Globus pallidus (tissue), 1 donor: ENCODE results near the gene CRYBG3.
"Not testable (repeated sequence)": the region's sequence is repeated elsewhere in the genome, so short reads cannot be mapped to it uniquely, and the experiment has no call there.

Experiments
- DNase-seq: peaks from one replicate; pipeline ENCODE4 v3.0.0-alpha.2; 2015; ENCODE audit warnings: low spot score

Gene CRYBG3

GRCh38 chr3:97896547-97896946 lies 74.7 kb downstream of the CRYBG3 start:
- no peak for DNase-seq

- no peak for DNase-seq
These were observed 77.5 kb downstream of the CRYBG3 start for GRCh38 chr3:97899331-97899730.

- no peak for DNase-seq
These were observed 79.8 kb downstream of the CRYBG3 start for GRCh38 chr3:97901313-97902248.

- DNase-seq, result not testable (repeated sequence)
These were observed 88.0 kb downstream of the CRYBG3 start for GRCh38 chr3:97909830-97910229.

- DNase-seq, result not testable (repeated sequence)
These were observed 88.5 kb downstream of the CRYBG3 start for GRCh38 chr3:97910236-97910831.

GRCh38 chr3:97910931-97911351 lies 89.1 kb downstream of the CRYBG3 start:
- DNase-seq, result no peak

- DNase-seq, result no peak
These were observed 89.6 kb downstream of the CRYBG3 start for GRCh38 chr3:97911459-97911858.

GRCh38 chr3:97914388-97914787 lies 92.6 kb downstream of the CRYBG3 start:
- no peak for DNase-seq

- no peak for DNase-seq
These were observed 94.8 kb downstream of the CRYBG3 start for GRCh38 chr3:97916576-97916975.

GRCh38 chr3:97917813-97918536 lies 96.2 kb downstream of the CRYBG3 start:
- DNase-seq, result no peak

- DNase-seq, result no peak
These were observed 105.9 kb downstream of the CRYBG3 start for GRCh38 chr3:97927704-97928103.

GRCh38 chr3:97928986-97929385 lies 107.2 kb downstream of the CRYBG3 start:
- DNase-seq, result no peak

- no peak for DNase-seq
These were observed 108.2 kb downstream of the CRYBG3 start for GRCh38 chr3:97930018-97930417.

- no peak for DNase-seq
These were observed 109.4 kb downstream of the CRYBG3 start for GRCh38 chr3:97931218-97931617.

- no peak for DNase-seq
These were observed 110.6 kb downstream of the CRYBG3 start for GRCh38 chr3:97932387-97932801.

GRCh38 chr3:97934980-97935695 lies 113.3 kb downstream of the CRYBG3 start:
- no peak for DNase-seq

GRCh38 chr3:97935842-97936241 lies 114.0 kb downstream of the CRYBG3 start:
- no peak for DNase-seq

- no peak for DNase-seq
These were observed 115.4 kb downstream of the CRYBG3 start for GRCh38 chr3:97937205-97937604.

GRCh38 chr3:97938444-97938843 lies 116.6 kb downstream of the CRYBG3 start:
- no peak for DNase-seq

GRCh38 chr3:97939401-97939800 lies 117.6 kb downstream of the CRYBG3 start:
- DNase-seq, result no peak

GRCh38 chr3:97940034-97940433 lies 118.2 kb downstream of the CRYBG3 start:
- DNase-seq, result peak; percentile 21
